GM12891 (cell line): ENCODE data around the gene NCAM1.

ENCODE experiments used
- POLR2A ChIP-seq: IDR thresholded peaks from 2 replicates; pipeline ENCODE4 v1.6.1; 2011; ENCODE audit warnings: low read depth, low read length, control low read depth
- POLR2AphosphoS5 ChIP-seq: IDR thresholded peaks from 2 replicates; pipeline ENCODE4 v1.6.1; 2011; ENCODE audit warnings: low read depth, low read length, control low read depth
- POU2F2 ChIP-seq: IDR thresholded peaks from 2 replicates; pipeline ENCODE4 v1.6.1; 2011; ENCODE audit warnings: low read depth, mild to moderate bottlenecking, control low read depth, low read length, moderate library complexity

DNA sequence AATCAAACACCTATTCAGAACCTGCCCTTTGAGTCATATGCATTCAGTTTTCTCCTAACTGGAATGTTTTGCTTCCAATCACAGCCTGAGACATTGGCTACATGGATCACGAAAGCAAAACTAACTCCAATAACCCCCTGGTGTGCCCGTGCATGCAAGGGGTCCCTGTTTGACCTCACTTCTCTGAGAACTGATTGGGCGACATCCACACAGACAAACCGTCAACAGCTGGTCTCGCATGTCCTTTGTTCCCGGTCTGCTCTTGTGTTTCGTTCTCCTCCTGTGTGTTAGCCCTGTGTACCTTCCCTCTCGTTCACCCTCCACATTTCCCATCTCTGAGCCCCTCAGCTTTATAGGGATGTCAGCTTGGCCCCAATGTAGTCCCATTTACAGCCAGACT is 286.0 kb downstream of the NCAM1 start:
- TF ChIP-seq POLR2A (no peak), POU2F2 (no peak), POLR2AphosphoS5 (no peak)
